IPS DF 6.9 (cell line): ENCODE measurements around the gene SPOCK1.

Experiments
- DNase-seq: peaks from one replicate; pipeline ENCODE4 v3.0.0-alpha.2; 2013; ENCODE audit warnings: low read depth, low spot score
- H3K27ac ChIP-seq: one replicate; pipeline ENCODE4 v1.5.1; 2013; ENCODE audit warnings: low read length, control low read depth
- H3K27me3 ChIP-seq: 2 replicates; pipeline ENCODE4 v1.6.1; 2013; ENCODE audit warnings: mild to moderate bottlenecking, low read length; ENCODE audit not compliant: control insufficient read depth, insufficient read depth
- H3K36me3 ChIP-seq: 2 replicates; pipeline ENCODE4 v1.6.1; 2013; ENCODE audit warnings: low read length; ENCODE audit not compliant: control insufficient read depth, insufficient read depth
- H3K4me1 ChIP-seq: 2 replicates; pipeline ENCODE4 v1.6.1; 2013; ENCODE audit warnings: low read length; ENCODE audit not compliant: control insufficient read depth, insufficient read depth
- H3K4me3 ChIP-seq: 2 replicates; pipeline ENCODE4 v1.5.1; 2013; ENCODE audit warnings: mild to moderate bottlenecking, low read length
- H3K9me3 ChIP-seq: 2 replicates; pipeline ENCODE4 v1.6.1; 2013; ENCODE audit warnings: low read length, inconsistent platforms; ENCODE audit not compliant: control insufficient read depth, insufficient read depth
- WGBS: extraction: QIAGEN DNeasy Blood & Tissue Kit; methylation state at CpG from one replicate; pipeline ENCODE4 v1.1.7; 2013; ENCODE audit warnings: mixed read lengths, missing lambda C conversion rate; ENCODE audit not compliant: insufficient read length, insufficient coverage; 5-methylcytosine and 5-hydroxymethylcytosine counted together

Gene SPOCK1

DNA sequence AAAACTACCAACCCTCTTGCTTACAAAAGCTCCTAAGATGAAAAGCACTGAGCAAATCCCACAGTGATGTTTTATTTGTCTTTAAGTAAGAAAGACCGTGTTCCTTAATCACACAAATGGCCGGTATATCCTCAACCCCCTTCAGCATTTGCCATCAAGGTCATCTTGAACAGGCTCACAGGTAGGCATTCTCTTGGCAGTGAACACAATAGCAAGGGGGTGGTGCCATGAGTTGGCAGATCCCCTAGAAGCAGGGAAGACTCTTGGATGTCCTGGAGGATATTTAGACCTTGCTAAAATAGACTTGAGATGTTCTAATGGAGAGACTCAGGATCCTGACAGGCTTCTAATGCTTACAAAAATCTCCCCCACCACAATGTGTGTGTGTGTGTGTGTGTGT is 323.0 kb downstream of the SPOCK1 start:
- H3K27me3 ChIP-seq, result no peaks in the 10 kb centered on the region
- H3K27ac ChIP-seq, result no peak overlapping the region
- H3K4me1 ChIP-seq, result no peaks in the 10 kb centered on the region
- WGBS, result no CpG with 5 or more reads among the region's 2 CpGs
- no peaks in the 10 kb centered on the region for H3K36me3 ChIP-seq
- DNase-seq, result no peak
- no peaks in the 10 kb centered on the region for H3K9me3 ChIP-seq
- no peak overlapping the region for H3K4me3 ChIP-seq

DNA sequence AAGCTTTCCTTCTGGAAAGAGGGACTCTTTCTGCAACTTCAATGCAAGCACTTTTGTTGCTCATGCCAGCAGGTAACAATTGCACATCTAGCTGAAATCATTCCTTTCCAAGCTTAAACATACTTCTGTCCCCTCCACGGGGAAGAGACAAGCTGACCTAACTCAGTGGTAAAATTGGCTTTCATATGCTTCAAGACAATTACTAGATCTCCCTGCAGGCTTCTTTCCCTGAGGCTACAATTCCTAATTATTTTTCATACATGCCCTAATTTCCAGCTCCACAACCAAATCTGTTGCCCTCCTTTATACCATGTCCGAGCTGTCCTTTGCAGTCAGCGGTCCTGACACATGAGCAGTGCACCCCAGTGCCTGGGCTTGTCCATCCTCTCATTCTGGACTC is 324.9 kb downstream of the SPOCK1 start:
- H3K27ac ChIP-seq, result no peak overlapping the region
- H3K9me3 ChIP-seq, result no peaks in the 10 kb centered on the region
- no peak for DNase-seq
- H3K4me1 ChIP-seq, result no peaks in the 10 kb centered on the region
- WGBS, result no CpG with 5 or more reads among the region's 3 CpGs
- no peak overlapping the region for H3K4me3 ChIP-seq
- H3K27me3 ChIP-seq, result no peaks in the 10 kb centered on the region
- no peaks in the 10 kb centered on the region for H3K36me3 ChIP-seq

DNA sequence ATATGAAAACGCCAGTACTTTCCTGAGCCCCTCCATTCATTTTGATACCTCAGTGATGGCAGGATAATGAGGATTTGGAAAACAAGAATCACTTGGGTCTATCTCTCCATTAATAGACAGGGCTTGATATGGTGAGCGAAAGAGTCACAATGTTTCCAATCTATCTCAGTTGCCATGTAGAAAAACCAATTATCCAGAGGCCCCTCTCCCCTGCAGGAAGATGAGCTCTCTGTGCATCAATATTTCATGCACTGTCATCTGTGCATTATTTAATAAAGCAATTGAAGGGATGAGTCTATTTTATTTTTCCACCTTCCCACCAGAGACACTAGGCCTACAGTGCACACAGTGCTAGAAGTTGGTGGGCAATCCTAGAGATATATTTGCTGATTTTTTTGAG is 326.9 kb downstream of the SPOCK1 start:
- no peak overlapping the region for H3K27ac ChIP-seq
- no peaks in the 10 kb centered on the region for H3K4me1 ChIP-seq
- H3K4me3 ChIP-seq, result no peak overlapping the region
- no peak for DNase-seq
- WGBS, result no CpG with 5 or more reads among the region's 2 CpGs
- H3K36me3 ChIP-seq, result no peaks in the 10 kb centered on the region
- H3K9me3 ChIP-seq, result no peaks in the 10 kb centered on the region
- H3K27me3 ChIP-seq, result no peaks in the 10 kb centered on the region

DNA sequence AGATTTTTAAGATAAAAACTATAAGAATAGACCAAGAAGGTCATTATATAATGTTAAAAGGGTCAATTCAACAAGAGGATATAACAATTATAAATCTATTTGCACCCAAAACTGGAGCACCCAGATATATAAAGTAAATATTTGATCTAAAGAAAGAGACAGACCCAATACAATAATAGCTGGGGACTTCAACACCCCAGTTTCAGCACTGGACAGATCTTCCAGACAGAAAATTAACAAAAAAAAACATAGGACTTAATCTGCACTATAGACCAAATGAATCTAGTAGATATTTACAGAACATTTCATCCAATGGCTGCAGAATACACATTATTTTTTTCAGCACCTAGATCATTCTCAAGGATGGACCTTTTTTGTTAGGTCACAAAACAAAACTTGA is 331.9 kb downstream of the SPOCK1 start:
- no peak for DNase-seq
- no peaks in the 10 kb centered on the region for H3K27me3 ChIP-seq
- H3K9me3 ChIP-seq, result no peaks in the 10 kb centered on the region
- H3K36me3 ChIP-seq, result no peaks in the 10 kb centered on the region
- no peaks in the 10 kb centered on the region for H3K4me1 ChIP-seq
- no peak overlapping the region for H3K4me3 ChIP-seq
- no peak overlapping the region for H3K27ac ChIP-seq

DNA sequence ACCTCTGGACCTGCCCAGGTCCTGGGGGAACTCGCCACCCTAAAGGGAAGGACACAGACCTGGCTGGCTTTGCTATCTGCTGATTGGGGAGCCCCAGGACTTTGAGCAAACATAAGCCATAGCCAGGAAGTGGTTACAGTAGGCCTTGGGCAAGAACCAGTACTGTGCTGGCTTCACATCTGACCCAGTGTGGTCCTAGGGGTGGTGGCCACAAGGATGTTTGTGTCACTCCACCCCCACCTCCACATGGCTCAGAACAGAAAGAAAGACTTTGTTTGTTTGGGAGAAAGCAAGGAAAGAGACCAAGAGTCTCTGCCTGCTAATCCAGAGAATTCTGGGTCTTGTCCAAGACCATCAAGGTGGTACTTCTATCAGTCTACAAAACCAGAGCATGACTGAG is 334.2 kb downstream of the SPOCK1 start:
- Histone ChIP-seq H3K4me1 (no peaks in the 10 kb centered on the region), H3K27me3 (no peaks in the 10 kb centered on the region), H3K36me3 (no peaks in the 10 kb centered on the region), H3K27ac (no peak overlapping the region), H3K9me3 (no peaks in the 10 kb centered on the region), H3K4me3 (no peak overlapping the region)
- no CpG with 5 or more reads among the region's 1 CpG for WGBS
- no peak for DNase-seq

DNA sequence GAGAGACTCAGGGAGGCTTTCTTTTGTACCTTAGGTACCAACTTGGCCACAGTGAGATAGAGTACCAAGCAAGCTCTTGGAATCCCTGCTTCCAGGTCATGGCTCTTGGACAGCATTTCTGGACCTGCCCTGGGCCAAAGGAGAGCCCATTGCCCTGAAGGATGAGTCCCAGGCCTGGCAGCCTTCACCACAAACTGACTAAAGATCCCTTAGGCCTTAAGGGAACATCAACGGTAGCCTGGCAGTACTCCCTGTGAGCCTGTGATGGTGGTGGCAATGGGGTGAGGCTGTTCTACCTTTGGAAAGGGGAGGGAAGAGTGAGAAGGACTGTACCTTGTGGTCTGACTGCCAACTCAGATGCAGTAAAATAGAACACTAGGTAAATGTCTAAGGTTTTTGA is 334.6 kb downstream of the SPOCK1 start:
- no CpG with 5 or more reads among the region's 1 CpG for WGBS
- Histone ChIP-seq H3K4me3 (no peak overlapping the region), H3K27me3 (no peaks in the 10 kb centered on the region), H3K36me3 (no peaks in the 10 kb centered on the region), H3K9me3 (no peaks in the 10 kb centered on the region), H3K27ac (no peak overlapping the region), H3K4me1 (no peaks in the 10 kb centered on the region)
- DNase-seq, result no peak

DNA sequence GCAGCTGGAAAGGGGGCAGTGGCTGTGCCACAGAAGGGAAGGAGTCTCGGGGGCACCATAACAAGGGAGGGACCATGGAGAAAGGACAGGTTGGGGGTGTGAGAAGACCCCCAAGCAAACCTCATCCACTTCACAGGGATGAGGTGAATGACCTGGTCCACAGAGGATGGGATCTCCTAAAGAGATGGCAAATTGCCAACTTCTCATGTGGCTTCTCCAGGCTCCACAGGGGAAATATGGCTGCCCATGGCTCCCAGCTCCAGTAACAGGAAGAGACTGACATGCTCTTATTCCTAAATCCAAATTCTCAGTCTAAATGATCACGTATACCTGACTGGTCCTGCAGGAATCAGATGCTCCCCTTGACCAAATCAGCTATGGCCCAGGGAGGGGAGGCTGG is 340.4 kb downstream of the SPOCK1 start:
- Histone ChIP-seq H3K4me1 (no peaks in the 10 kb centered on the region), H3K36me3 (no peaks in the 10 kb centered on the region), H3K27ac (no peak overlapping the region), H3K27me3 (no peaks in the 10 kb centered on the region), H3K4me3 (no peak overlapping the region), H3K9me3 (no peaks in the 10 kb centered on the region)
- no CpG with 5 or more reads among the region's 2 CpGs for WGBS
- DNase-seq, result no peak

DNA sequence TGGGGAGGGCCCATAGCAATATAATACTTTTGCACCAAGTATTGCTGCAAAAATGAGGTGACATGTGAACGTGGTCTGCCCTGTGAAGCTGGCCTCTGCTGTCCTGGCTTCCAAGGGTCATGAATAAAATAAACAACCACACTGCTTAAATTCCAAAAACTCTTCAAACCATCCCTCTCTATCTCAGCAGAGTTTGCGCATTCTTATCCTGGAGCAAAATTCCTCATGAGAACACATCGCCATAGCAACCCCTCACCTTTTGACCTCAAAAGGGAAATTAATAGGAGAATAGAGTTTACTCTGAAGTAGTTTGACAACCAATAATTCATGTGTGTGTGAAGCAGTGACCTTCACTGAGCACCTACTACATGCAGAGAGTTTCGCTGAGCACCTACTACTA is 342.9 kb downstream of the SPOCK1 start:
- H3K27ac ChIP-seq, result no peak overlapping the region
- WGBS, result no CpG with 5 or more reads among the region's 4 CpGs
- no peaks in the 10 kb centered on the region for H3K4me1 ChIP-seq
- no peaks in the 10 kb centered on the region for H3K36me3 ChIP-seq
- DNase-seq, result no peak
- H3K4me3 ChIP-seq, result no peak overlapping the region
- no peaks in the 10 kb centered on the region for H3K27me3 ChIP-seq
- H3K9me3 ChIP-seq, result no peaks in the 10 kb centered on the region

DNA sequence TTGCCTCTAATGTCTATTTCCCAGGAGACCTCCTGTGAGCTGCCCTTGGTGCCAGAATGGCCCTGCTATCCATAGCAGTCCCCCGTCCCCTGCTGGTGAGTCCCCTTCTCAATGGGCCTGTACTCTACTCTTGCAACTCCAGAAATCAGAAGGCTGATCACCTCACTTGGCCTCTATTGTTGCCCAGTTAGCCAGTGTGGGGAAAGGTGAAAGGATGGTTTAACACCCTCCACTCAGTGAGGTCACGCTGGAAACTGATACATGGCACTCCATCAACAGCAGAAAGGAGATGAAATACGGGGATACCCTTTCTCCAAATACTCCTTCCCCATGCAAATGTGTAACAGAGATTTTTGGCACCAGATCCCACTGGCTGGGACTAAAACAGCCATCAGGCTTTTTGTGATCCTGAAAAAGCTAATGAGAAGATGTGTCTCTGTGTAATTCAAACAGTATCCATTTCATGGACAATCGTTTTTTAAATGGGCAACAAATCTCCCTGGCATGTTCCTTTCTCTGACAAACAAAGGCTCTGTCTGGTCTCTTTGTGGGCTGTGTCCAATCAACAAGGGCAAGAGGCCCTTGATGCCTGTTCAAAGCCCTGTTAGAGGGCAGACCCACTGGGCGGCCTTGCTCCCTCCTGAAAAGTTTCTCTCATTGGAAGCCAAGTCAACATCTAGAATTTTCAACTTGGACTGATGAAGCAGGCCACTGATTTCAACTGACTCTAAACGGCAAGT is 343.7 kb downstream of the SPOCK1 start:
- H3K4me3 ChIP-seq, result no peak overlapping the region
- no peaks in the 10 kb centered on the region for H3K27me3 ChIP-seq
- no peak overlapping the region for H3K27ac ChIP-seq
- H3K9me3 ChIP-seq, result no peaks in the 10 kb centered on the region
- H3K4me1 ChIP-seq, result no peaks in the 10 kb centered on the region
- no peaks in the 10 kb centered on the region for H3K36me3 ChIP-seq
- DNase-seq, result no peak
- no CpG with 5 or more reads among the region's 6 CpGs for WGBS

DNA sequence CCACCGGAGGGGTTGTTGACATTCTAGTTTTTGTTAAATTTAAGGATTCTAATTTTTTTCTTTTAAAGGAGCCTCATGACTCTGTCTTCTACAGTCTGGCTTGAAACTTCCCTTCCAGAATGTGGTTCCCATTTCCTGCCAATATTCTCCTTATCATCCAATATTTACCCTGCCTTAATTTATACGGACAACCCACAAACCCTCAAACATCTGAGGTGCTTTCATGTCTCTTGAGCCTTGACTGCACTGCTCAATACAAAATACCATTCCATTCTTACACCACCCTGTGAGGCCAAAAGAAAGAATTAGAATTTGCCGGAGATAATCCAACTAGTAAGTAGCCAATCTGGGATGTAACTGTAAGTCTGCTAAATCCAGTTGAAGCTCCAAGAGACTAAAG is 346.5 kb downstream of the SPOCK1 start:
- no CpG with 5 or more reads among the region's 3 CpGs for WGBS
- Histone ChIP-seq H3K27ac (no peak overlapping the region), H3K4me3 (no peak overlapping the region), H3K9me3 (no peaks in the 10 kb centered on the region), H3K27me3 (no peaks in the 10 kb centered on the region), H3K36me3 (no peaks in the 10 kb centered on the region), H3K4me1 (no peaks in the 10 kb centered on the region)
- no peak for DNase-seq

DNA sequence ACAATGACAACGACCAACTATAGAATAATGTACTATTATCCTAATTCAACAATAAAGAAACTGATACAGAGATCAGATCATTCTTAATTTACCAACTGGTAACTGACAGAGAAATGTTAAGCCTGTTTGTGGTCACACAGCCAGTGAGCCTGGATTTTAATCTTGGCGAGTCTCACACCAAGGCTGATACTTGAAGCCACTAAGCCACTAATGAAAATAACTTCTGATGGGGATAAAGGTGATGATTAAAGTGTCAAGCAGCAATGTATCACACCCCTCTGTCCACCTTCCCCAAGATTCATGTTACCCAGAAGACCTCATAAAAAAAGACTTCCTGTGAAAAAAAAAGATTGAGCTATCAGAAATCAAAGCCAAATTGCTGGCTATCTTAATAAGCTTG is 350.5 kb downstream of the SPOCK1 start:
- Histone ChIP-seq H3K27ac (no peak overlapping the region), H3K36me3 (no peaks in the 10 kb centered on the region), H3K9me3 (no peaks in the 10 kb centered on the region), H3K4me3 (no peak overlapping the region), H3K4me1 (no peaks in the 10 kb centered on the region), H3K27me3 (no peaks in the 10 kb centered on the region)
- WGBS, result no CpG with 5 or more reads among the region's 2 CpGs
- DNase-seq, result no peak
